ENCODE results near the gene DPYD.
A peak's percentile ranks its signal among the peaks of the same experiment; 100 is the strongest.

DPYD gene

GRCh38 chr1:97820470-97821188 is 100.2 kb downstream of the DPYD start:
- TF ChIP-seq CTCF (conservative IDR thresholded peaks at IDR 0.05), result peak; percentile 83

GRCh38 chr1:97816927-97817326 is 103.9 kb downstream of the DPYD start:
- no peak overlapping the region for H3K27ac ChIP-seq
- TF ChIP-seq CTCF (conservative IDR thresholded peaks at IDR 0.05), result no peak

More at GRCh38 chr1:97820470-97821188, 100.2 kb downstream of the DPYD start:
- H3K27ac ChIP-seq, result no peak overlapping the region

- no peak for TF ChIP-seq CTCF (conservative IDR thresholded peaks at IDR 0.05)
- no peak overlapping the region for H3K27ac ChIP-seq
Observed at GRCh38 chr1:97814804-97815203, 106.0 kb downstream of the DPYD start.

- no peak overlapping the region for H3K27ac ChIP-seq
- TF ChIP-seq CTCF (conservative IDR thresholded peaks at IDR 0.05), result no peak
Observed at GRCh38 chr1:97814121-97814520, 106.7 kb downstream of the DPYD start.

GRCh38 chr1:97812076-97812475 is 108.8 kb downstream of the DPYD start:
- no peak overlapping the region for H3K27ac ChIP-seq
- TF ChIP-seq CTCF (conservative IDR thresholded peaks at IDR 0.05), result no peak

GRCh38 chr1:97806996-97807520 is 113.8 kb downstream of the DPYD start:
- no peak for TF ChIP-seq CTCF (conservative IDR thresholded peaks at IDR 0.05)
- H3K27ac ChIP-seq, result no peak overlapping the region

- TF ChIP-seq CTCF (conservative IDR thresholded peaks at IDR 0.05), result no peak
- H3K27ac ChIP-seq, result no peak overlapping the region
Observed at GRCh38 chr1:97806326-97806725, 114.5 kb downstream of the DPYD start.

Data from VCaP (cell line).